ENCODE data around the gene MIR17HG. TPM values are rescaled to one million over a fixed set of nuclear protein-coding genes. Genes with fewer than 3 reads are reported as not detected.
"Not testable (repeated sequence)": the region's sequence is repeated elsewhere in the genome, so short reads cannot be mapped to it uniquely, and the experiment has no call there.

The MIR17HG gene
- total RNA-seq, 1 donor from 2014 or later: 1.7 TPM

DNA sequence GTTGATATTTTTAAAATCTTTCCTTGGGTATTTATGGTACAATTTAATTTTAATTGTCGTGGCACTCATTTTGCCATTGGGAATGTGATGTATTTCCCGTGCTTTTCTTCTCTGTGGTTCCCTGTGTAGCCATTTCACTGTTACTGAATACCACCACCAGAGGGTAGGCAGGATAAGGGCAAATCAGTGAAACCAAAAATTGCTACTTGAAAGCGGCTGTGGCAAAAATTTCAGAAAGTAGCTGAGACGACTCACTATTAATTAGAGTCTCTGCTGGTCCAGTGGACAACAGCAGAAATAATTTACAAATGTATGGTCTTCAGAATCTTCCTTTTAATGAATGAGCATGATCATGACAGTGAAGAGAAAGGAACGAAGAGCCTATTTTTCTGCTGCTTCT lies 34.4 kb upstream of the MIR17HG start:
- no peaks in the 10 kb centered on the region for H3K4me1 ChIP-seq
- intact Hi-C loops (cut with DNase I): no loop called here
- no peak overlapping the region for H3K4me3 ChIP-seq
- no peak for DNase-seq (ENCODE audit: extremely low spot score in 2 of 2)
- H3K9me3 ChIP-seq: no peaks in the 10 kb centered on the region
- TF ChIP-seq, protein P1, sequence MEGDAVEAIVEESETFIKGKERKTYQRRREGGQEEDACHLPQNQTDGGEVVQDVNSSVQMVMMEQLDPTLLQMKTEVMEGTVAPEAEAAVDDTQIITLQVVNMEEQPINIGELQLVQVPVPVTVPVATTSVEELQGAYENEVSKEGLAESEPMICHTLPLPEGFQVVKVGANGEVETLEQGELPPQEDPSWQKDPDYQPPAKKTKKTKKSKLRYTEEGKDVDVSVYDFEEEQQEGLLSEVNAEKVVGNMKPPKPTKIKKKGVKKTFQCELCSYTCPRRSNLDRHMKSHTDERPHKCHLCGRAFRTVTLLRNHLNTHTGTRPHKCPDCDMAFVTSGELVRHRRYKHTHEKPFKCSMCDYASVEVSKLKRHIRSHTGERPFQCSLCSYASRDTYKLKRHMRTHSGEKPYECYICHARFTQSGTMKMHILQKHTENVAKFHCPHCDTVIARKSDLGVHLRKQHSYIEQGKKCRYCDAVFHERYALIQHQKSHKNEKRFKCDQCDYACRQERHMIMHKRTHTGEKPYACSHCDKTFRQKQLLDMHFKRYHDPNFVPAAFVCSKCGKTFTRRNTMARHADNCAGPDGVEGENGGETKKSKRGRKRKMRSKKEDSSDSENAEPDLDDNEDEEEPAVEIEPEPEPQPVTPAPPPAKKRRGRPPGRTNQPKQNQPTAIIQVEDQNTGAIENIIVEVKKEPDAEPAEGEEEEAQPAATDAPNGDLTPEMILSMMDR (IDR thresholded peaks at IDR 0.05): peak in 2 of 3 experiments; percentile 5 to 27
- TF ChIP-seq POLR2A (IDR thresholded peaks at IDR 0.05): no peak
- no peaks in the 10 kb centered on the region for H3K27me3 ChIP-seq
- H3K36me3 ChIP-seq: no peaks in the 10 kb centered on the region
- no peak overlapping the region for H3K27ac ChIP-seq

DNA sequence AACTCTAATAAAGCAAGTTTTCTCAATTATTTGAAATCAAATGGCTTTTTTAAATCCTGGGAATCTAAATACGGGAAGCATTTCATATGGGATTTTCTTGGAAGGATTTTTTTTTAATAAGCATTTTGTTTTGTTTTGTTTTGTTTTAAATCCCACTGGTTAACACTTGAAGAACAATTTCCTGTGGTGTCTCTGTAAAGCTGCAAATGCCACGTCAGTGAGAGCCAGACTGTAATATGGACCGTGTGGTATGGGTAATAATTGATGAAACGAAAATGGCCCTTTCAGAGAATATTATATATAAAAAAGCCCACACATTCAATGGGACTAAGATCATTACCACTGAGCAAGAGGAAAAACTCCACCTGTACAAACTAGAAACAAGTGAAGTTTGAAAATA lies 33.9 kb upstream of the MIR17HG start:
- DNase-seq (ENCODE audit: extremely low spot score in 2 of 2): no peak
- Histone ChIP-seq H3K27me3 (no peaks in the 10 kb centered on the region), H3K27ac (no peak overlapping the region), H3K4me1 (no peaks in the 10 kb centered on the region), H3K36me3 (no peaks in the 10 kb centered on the region), H3K9me3 (no peaks in the 10 kb centered on the region), H3K4me3 (no peak overlapping the region)
- intact Hi-C loops (cut with DNase I): no loop called here
- TF ChIP-seq POLR2AphosphoS5 (IDR thresholded peaks at IDR 0.05; ENCODE audit: insufficient read depth in 1 of 2, low read depth in 1 of 2) (no peak), POLR2A (IDR thresholded peaks at IDR 0.05) (no peak)
- TF ChIP-seq, protein P1 (IDR thresholded peaks at IDR 0.05): no peak

DNA sequence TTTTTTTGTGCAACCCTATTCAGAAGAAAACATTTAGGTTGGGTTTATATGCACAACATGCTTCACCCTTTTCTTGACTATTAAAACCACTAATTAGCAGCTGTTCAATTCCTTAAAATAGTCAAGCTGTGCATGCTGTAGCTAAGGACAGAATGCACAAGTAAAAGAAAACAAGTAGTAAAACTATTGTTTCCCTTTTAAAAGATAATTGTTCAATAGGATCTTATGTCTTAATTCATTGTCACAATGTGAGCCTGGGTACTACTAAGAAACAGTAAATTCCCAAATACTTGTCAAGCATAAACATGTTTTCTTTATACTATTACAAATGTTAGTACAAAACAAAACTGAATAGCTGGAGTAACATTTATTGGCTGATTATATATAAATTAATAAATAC lies 32.6 kb upstream of the MIR17HG start:
- DNase-seq (ENCODE audit: extremely low spot score in 2 of 2): no peak
- Histone ChIP-seq H3K4me1 (no peaks in the 10 kb centered on the region), H3K27me3 (no peaks in the 10 kb centered on the region), H3K4me3 (no peak overlapping the region), H3K9me3 (no peaks in the 10 kb centered on the region), H3K36me3 (no peaks in the 10 kb centered on the region), H3K27ac (no peak overlapping the region)
- TF ChIP-seq POLR2A (IDR thresholded peaks at IDR 0.05): no peak
- TF ChIP-seq POLR2AphosphoS5 (IDR thresholded peaks at IDR 0.05; ENCODE audit: insufficient read depth in 1 of 2, low read depth in 1 of 2): no peak
- TF ChIP-seq, protein P1 (IDR thresholded peaks at IDR 0.05): no peak
- intact Hi-C loops (cut with DNase I): no loop called here

DNA sequence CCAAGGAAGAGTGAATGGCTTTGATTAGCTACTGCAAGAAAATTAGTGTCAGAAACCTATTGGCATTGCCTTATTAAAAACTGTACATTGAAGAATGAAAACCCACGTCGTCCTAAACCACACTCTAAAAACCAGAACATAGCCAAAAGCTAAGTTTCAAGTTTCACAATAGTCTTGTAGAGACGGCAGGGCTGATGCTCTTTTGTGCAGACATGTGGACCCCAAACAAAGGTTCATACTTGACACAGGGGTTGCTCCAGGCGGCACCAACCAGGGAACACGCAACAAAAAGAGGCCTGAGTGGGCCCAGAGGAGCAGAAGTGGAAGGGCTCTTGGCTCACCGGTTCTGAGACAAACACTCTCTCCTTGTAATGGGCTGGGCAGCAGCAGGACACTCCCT lies 28.6 kb upstream of the MIR17HG start:
- Histone ChIP-seq H3K9me3 (no peaks in the 10 kb centered on the region), H3K27ac (no peak overlapping the region), H3K4me3 (no peak overlapping the region), H3K36me3 (no peaks in the 10 kb centered on the region), H3K27me3 (no peaks in the 10 kb centered on the region), H3K4me1 (no peaks in the 10 kb centered on the region)
- no peak for TF ChIP-seq POLR2A (IDR thresholded peaks at IDR 0.05)
- TF ChIP-seq, protein P1 (IDR thresholded peaks at IDR 0.05): no peak
- TF ChIP-seq POLR2AphosphoS5 (IDR thresholded peaks at IDR 0.05; ENCODE audit: insufficient read depth in 1 of 2, low read depth in 1 of 2): no peak
- intact Hi-C loops (cut with DNase I): no loop called here
- no peak for DNase-seq (ENCODE audit: extremely low spot score in 2 of 2)

DNA sequence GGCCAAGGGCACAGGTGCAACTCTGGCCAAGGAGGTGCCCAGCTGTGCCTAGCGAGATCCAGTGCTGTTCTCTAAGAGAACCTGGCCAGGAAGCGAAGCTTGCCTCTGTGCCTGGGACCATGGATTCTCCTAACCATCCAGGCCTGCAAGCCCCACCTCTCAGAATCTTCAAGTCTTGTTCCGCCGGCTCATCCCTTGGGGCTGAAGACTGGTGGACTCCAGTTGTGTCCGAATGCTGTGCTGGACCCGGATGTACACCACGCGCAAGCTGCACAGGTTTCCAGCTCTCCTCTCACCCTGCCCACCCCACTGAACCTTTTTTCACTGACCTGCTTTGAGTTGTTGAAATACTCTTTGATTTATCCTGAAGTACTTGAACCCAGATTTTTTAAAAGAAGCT lies 27.5 kb upstream of the MIR17HG start:
- DNase-seq (ENCODE audit: extremely low spot score in 2 of 2): no peak
- Histone ChIP-seq H3K9me3 (no peaks in the 10 kb centered on the region), H3K4me1 (no peaks in the 10 kb centered on the region), H3K27ac (no peak overlapping the region), H3K36me3 (no peaks in the 10 kb centered on the region), H3K4me3 (no peak overlapping the region), H3K27me3 (no peaks in the 10 kb centered on the region)
- intact Hi-C loops (cut with DNase I): no loop called here
- TF ChIP-seq POLR2A (IDR thresholded peaks at IDR 0.05) (no peak), POLR2AphosphoS5 (IDR thresholded peaks at IDR 0.05; ENCODE audit: insufficient read depth in 1 of 2, low read depth in 1 of 2) (no peak)
- TF ChIP-seq, protein P1 (IDR thresholded peaks at IDR 0.05): no peak

DNA sequence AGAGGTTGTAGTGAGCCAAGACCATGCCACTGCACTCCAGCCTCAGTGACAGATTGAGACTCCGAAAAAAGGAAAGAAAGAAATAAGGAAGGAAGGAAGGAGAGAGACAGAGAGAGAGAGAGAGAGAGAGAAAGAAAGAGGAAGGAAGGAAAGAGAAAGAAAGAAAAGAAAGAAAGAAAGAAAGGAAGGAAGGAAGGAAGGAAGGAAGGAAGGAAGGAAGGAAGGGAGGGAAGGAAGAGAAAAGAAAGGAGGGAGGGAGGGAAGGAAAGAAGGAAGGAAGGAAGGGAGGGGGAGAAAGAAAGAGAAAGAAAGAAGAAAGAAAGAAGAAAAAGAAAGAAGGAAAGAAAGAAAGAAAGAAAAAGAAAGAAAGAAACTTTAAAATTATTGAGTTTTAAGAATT lies 26.5 kb upstream of the MIR17HG start:
- H3K9me3 ChIP-seq; intact Hi-C loops (cut with DNase I); H3K4me1 ChIP-seq; H3K27me3 ChIP-seq; H3K4me3 ChIP-seq; DNase-seq (ENCODE audit: extremely low spot score in 2 of 2); H3K27ac ChIP-seq; H3K36me3 ChIP-seq: not testable (repeated sequence)
